GM18858 (cell line): ENCODE results near the gene CLEC16A.
"Not testable (repeated sequence)": the region's sequence is repeated elsewhere in the genome, so short reads cannot be mapped to it uniquely, and the experiment has no call there.

Experiments used
- ATAC-seq: cut with Tn5 transposase; IDR thresholded peaks from one replicate; pipeline ENCODE4 v1.9.1; 2021; ENCODE audit not compliant: unreplicated experiment

CLEC16A gene

GRCh38 chr16:11210260-11210659 lies 265.9 kb downstream of the CLEC16A start:
- ATAC-seq = no peak

- ATAC-seq = no peak
Observed at GRCh38 chr16:11211061-11211976, 267.0 kb downstream of the CLEC16A start.

DNA sequence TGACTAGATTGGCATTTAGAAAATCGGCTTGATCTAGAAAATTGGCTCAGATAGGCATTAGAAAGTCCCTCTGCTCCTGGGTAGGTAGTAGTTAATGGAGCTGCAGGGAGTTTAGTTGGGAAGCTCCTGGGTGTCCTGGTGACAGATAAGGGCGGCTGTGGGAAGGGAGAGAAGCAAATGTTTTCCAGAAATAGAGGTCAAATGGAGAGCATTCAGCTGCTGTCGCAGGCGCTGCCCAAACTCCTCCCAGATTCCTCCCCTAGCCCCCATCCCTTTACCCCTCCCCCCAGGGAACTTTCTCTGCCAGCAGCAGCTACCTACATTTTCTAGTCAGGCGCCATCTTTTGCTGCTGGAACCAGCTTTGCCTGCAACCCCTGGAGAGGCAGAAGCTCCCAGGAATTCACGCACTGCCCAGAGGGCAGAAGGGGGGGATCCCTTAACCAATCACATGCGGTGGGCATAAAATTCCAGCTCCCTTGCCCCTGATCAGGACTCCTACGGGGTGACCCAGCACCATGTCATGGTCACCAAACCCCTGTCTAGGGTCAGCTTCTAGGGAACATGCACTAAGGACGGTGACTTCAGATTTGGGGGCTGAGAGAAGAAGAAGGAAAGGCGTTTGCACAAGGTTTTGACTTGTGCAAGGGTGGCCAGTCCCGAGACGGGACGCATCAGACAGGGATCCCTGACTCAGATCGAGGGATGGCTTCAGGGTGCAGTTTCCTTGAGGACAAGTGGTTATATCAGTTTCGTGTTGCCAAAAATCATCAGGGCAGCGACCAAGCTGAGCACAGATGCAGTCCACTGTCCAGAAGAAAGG lies 267.8 kb downstream of the CLEC16A start:
- no peak for ATAC-seq

GRCh38 chr16:11212798-11213196 lies 268.4 kb downstream of the CLEC16A start:
- ATAC-seq = no peak

- no peak for ATAC-seq
Observed at GRCh38 chr16:11213373-11213772, 269.0 kb downstream of the CLEC16A start.

DNA sequence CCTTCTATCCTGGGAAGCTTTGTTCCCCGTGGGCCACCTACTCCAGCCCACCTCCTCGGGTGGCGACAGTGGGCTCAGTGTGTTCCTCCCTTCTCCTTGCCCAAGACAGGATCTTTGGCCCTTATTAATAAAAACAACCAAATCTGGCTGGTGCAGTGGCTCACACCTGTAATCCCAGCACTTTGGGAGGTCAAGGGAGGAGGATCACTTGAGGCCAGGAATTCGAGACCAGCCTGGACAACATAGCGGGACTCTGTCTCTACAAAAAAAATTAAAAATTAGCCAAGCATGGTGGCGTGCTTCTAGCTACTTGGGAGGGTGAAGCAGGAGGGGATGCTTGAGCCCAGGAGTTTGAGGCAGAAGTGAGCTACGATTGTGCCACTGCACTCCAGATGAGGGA lies 269.4 kb downstream of the CLEC16A start:
- ATAC-seq = no peak

DNA sequence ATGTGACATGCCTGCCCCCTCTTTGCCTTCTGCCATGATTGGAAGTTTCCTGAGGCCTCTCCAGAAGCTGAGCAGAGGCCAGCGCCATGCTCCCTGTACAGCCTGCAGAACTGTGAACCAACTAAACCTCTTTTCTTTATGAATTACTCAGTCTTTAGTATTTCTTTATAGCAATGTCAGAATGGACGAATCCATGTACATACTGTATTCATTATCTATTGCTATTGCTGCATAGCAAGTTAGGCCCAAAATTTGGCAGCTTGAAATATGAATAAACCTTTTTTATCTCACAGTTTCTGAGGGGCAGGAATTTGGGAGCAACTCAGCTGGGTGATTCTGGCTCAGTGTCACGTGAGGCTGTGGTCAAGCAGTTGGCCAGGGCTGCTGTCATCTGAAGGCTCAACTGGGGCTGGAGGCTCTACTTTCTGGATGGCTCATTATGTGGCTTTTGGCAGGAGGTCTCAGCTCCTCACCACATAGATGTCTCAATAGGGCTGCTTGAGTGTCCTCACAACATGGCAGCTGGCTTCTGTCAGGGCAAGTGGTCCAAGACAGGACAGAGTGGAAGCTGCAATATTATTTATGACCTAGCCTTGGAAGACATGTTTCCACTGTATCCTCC lies 271.7 kb downstream of the CLEC16A start:
- no peak for ATAC-seq

DNA sequence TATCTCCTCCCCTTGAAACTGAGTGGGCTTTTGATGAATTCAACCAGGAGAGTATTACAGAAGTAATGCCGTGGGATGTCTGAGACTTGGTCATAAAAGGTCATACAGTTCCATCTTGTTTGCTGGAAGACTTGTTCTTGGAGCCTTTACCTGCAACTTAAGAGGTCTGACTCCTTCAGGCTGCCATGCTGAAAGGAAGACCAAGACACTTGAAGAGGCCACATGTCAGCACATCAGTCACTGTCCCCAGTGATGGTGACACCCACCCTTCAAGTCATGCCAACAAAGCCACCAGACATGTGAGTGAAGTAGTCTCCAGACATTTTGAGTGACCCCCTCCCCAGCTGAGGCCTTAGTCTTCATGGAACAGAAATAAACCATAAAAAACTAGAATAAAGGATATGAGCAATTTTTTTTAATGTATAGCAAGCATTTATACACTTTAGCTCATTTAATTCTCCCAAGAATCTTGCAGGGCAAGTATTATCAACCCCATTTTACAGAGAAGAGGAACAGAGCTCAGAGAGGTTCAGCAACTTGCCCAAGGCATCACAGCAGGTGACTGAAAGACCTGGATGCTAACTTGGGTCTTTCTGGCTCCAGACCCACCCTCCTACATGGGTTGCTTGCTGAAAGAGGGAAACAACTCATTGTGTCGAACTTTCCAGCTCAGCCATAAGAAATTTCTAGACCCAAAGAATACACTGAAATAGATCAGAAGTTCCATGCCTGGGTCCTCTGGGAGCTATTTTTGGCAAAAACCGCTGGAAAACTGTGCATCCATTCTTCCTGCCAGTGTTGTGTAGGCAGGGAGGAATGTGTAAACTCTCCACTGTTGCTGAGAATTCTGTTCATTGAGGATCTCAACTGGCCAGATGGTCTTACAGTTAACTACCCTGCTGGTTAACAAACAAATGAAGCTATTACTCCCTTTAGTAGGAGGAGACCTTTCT lies 273.6 kb downstream of the CLEC16A start:
- no peak for ATAC-seq

DNA sequence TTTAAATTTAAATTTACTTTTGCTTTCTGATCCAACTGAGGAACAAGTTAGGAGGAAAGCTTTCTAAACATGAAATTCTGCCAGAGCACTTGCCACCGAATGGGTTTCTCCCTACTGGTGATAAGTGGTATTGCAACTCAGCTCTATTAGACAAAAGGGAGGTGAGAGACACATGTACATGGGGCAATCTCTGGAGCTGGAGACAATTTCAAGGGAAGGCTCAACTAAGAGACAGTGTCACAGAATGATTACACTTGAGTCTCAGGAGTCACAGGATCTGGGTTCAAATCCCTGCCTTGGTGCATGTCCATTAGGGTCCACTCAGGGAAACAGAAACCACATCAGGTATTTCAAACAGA lies 274.2 kb downstream of the CLEC16A start:
- ATAC-seq = no peak

GRCh38 chr16:11219178-11219577 lies 274.8 kb downstream of the CLEC16A start:
- no peak for ATAC-seq

DNA sequence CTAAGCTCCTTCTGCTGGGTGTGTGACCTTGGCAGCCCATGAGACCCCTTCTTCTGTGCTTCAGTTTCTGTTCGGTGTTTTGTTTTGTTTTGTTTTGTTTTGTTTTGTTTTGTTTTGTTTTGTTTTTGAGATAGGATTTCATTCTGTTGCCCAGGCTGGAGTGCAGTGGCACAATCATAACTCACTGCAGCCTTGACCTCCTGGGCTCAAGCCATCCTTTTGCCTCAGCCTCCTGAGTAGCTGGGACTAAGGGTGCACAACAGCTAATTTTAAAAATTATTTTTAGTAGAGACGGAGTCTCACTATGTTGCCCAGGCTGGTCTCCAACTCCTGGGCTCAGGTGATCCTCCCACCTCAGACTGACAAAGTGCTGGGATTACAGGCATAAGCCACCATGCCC lies 276.1 kb downstream of the CLEC16A start:
- ATAC-seq = not testable (repeated sequence)

GRCh38 chr16:11224096-11224893 lies 279.9 kb downstream of the CLEC16A start:
- ATAC-seq = no peak

- peak; percentile 92 for ATAC-seq
Observed at GRCh38 chr16:11224894-11225676, 280.7 kb downstream of the CLEC16A start.

GRCh38 chr16:11225677-11226549 lies 281.5 kb downstream of the CLEC16A start:
- ATAC-seq = no peak

- ATAC-seq = no peak
Observed at GRCh38 chr16:11229432-11229831, 285.1 kb downstream of the CLEC16A start.

GRCh38 chr16:11229906-11230305 lies 285.5 kb downstream of the CLEC16A start:
- ATAC-seq = no peak

DNA sequence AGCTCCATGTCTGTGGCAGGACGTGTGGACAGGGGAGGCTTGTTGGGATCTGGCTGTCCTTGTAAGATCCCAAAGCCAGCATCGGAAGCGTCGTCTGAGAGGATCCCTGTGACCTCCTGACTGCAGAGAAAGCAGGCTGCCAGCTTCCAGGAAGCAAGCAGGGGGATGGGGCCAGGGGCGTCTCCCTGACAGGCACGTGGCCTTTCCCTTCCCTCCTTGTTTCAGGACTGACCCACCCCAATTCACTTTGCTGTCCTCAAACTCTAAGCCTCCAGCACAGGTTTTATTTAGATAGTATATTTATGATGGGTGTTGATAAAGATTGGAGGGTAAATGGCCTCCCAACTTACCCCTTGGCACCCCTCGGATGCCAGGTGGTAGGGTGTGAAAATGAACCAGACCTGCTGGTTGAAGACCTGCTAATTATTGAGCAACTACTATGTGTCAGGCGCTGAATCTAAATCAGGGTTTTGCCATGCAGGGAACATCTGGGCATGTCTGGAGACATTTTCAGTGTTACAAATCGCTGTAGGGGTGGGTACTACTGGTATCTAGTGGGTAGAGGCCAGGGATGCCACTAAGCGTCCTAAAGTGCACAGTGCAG lies 287.1 kb downstream of the CLEC16A start:
- no peak for ATAC-seq
